Stimulated activated CD4-positive, alpha-beta T cell treated with anti-CD3 and anti-CD28 coated beads, Interleukin-2, amount 100 ng/mL, for 4 hours (primary cell): ENCODE measurements around the gene PBX4.
A peak's percentile ranks its signal among the peaks of the same experiment; 100 is the strongest.

Experiments
- DNase-seq: peaks from one replicate; pipeline ENCODE4 v3.0.0-alpha.2; 2020; ENCODE audit warnings: low read depth

PBX4 gene

GRCh38 chr19:19538061-19538784, 80.3 kb downstream of the PBX4 start, which contains the start of gene CILP2:
Gene CILP2, plus strand, starts transcription at chr19:19538265. Its CDS starts 85 bp downstream, at chr19:19538350.
- peak; percentile 18 for DNase-seq

GRCh38 chr19:19537075-19538048, 81.1 kb downstream of the PBX4 start:
- no peak for DNase-seq

- no peak for DNase-seq
Measured at GRCh38 chr19:19535311-19536191, 82.9 kb downstream of the PBX4 start.

- DNase-seq: no peak
Measured at GRCh38 chr19:19534556-19535265, 83.8 kb downstream of the PBX4 start.

GRCh38 chr19:19533841-19534240, 84.6 kb downstream of the PBX4 start:
- no peak for DNase-seq

- no peak for DNase-seq
Measured at GRCh38 chr19:19532806-19533701, 85.4 kb downstream of the PBX4 start.

GRCh38 chr19:19531951-19532805, 86.3 kb downstream of the PBX4 start:
- DNase-seq: peak; percentile 78

- DNase-seq: no peak
Measured at GRCh38 chr19:19530889-19531288, 87.6 kb downstream of the PBX4 start.

- no peak for DNase-seq
Measured at GRCh38 chr19:19530423-19530804, 88.1 kb downstream of the PBX4 start.

- DNase-seq: no peak
Measured at GRCh38 chr19:19529783-19530422, 88.6 kb downstream of the PBX4 start.

- no peak for DNase-seq
Measured at GRCh38 chr19:19528721-19529490, 89.6 kb downstream of the PBX4 start, which contains the start of gene YJEFN3. Gene YJEFN3, plus strand, starts transcription at chr19:19528911. Its CDS starts 22 bp downstream, at chr19:19528933.

- no peak for DNase-seq
Measured at GRCh38 chr19:19527674-19528625, 90.5 kb downstream of the PBX4 start.

- no peak for DNase-seq
Measured at GRCh38 chr19:19527371-19527656, 91.2 kb downstream of the PBX4 start.

GRCh38 chr19:19526581-19527370, 91.7 kb downstream of the PBX4 start:
- no peak for DNase-seq

- DNase-seq: no peak
Measured at GRCh38 chr19:19525611-19526380, 92.7 kb downstream of the PBX4 start.
